GM21528 (cell line): ENCODE results near the gene HSPA1B.

ENCODE experiments used
- ATAC-seq: cut with Tn5 transposase; IDR thresholded peaks from one replicate; pipeline ENCODE4 v1.9.1; 2021; ENCODE audit warnings: mild to moderate bottlenecking, moderate library complexity; ENCODE audit not compliant: unreplicated experiment, low FRiP score

The HSPA1B gene

DNA sequence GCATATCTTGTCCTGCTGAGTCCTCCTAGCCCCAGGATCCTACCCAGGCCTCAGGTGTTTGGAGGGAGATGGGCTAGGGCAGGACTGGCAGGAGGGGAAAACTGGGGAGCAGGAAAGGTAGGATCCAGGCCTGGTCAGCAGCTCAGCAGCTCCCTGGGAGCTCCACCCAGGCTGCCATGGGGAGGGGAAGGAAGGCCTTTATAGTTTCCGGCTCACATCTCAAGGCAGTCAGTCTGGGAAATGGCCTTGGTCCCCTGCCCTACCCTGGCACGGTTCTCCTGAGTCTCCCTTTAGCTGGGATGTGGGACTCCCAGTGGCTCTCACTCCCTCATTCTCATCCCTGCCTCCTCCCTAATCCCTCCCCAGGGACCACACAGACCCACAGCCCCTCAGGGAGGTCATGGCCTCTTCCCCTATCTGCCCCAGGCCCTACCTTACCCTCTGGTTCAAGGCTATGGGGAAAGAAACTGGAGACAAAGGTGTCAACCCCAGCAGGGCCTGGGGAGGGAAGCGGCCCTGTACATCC is 49.6 kb downstream of the HSPA1B start:
- no peak for ATAC-seq

DNA sequence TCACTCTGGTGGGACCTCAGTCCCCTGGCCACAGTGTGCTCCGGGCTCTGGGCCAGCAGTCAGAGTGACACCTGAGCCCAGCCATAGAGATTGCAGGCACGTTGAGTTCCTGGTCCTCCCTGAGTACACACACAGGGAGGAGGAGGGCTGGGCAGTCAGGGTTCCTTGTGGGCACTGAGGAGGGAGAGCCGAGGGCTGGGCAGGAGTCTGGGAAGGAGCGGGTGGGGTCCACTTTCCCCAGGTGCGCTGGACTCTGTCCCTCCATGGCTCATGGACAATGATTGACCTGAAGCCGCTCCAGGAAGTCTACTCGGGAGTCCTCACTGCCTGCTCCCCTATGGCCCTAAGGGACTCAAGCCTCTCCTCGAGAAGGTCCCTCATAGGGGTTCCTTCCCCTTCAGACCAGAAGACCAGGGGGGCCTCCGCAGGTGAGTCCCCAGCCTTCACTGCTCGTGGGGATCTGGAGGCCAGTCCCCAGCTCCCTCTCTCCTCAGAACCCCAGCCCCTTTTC is 50.2 kb downstream of the HSPA1B start:
- no peak for ATAC-seq

DNA sequence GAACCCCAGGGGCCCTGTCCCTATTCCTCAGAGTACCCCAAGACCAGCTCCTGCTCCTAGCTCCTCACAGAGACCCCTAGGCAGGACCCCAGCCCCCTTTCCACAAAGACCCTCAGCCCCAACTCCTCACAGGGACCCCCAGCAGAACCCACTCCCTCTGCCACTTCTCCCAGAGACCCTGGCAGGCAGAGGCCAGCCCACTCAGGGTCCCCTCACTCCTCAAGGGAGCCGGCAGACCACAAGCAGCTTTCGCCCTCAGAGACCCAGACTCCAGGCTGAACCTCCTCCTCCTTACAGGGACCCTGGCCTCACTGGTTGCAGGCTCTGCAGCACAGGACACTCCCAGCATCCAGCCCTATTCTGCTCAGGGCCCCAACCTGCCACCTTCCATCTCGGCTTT is 50.7 kb downstream of the HSPA1B start:
- no peak for ATAC-seq

DNA sequence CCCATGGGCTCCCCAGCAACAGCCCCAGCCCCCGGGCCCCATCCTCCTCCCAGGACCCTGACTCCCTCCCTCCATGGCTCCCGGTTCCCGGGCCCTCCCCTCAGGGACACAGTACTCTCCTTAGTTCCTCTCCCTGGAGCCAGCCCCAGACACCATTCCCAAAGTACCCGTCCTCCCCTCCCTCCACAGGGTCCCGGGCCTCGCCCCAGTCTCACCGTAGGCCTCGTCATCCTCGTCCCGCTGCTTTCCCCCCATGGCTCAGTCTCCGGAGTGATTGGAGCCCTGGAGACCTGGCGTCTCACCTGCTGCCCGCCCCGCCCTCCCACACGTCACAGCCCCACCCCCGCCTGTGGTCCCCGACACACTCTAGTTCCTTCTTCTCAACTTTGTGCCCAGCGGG is 51.2 kb downstream of the HSPA1B start, which contains the start of gene SLC44A4:
SLC44A4 (minus strand) TSS at position 272 of the 400 bp plus-strand sequence; CDS start at position 255, 17 bp downstream.
- ATAC-seq: no peak

DNA sequence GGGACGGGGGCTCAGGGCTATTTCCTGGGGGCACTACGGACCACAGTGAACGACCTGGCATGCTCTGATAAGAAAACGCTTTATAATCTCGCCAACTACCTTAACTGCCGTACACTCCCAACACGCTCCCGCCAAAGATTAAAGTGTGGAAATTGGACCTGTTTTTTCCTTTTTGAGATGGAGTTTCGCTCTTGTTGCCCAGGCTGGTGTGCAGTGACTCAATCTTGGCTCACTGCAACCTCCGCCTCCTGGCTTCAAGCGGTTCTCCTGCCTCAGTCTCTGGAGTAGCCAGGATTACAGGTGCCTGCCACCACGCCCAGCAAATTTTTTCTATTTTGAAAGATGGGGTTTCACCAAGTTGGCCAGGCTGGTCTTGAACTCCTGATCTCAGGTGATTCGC is 51.6 kb downstream of the HSPA1B start:
- no peak for ATAC-seq
